Stimulated activated CD4-positive, alpha-beta T cell treated with anti-CD3 and anti-CD28 coated beads, Interleukin-4, amount 100 ng/mL, for 24 hours (primary cell): Measurements from ENCODE around the gene TRPC4.

Experiments
- DNase-seq: peaks from one replicate; pipeline ENCODE4 v3.0.0-alpha.2; 2020

The TRPC4 gene

DNA sequence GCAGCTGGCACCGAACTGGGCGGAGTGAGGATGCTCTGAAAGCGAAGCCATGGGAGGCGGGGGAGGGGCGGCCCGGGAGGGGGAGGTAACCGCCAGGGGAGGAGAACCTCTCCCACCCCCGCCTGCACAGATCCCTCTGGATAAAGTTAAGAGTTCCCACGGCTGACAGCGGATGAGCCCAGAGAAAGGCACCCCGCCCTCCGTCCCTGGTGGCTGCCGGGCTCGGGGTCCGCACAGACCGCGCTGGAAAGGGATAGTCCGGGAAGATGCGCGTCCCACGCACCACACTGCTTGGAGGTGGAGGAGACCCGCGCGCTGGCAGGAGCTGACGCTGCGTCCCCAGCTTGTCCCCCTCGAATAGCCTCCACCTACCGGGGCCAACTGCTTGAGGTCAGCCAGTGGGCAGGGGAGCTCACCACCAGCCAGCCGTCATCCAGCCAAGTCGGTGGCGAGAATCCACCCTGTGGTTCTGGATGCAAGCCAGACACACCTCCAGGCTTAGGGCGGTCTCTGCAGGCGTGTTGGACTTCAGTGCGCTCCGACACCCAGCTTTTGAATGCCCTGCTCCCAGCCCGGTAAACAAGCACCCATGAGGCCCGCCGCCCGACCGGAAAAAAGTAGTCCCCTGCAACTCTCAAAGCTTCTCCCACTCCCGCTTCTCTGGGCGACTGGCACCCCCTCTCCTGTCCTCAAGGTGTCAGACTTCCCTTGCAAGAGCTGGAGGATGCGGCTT, at the start of gene TRPC4:
Gene TRPC4, minus strand, starts transcription at position 17 of the 733 bp plus-strand sequence. CDS start 86,439 bp downstream, outside the sequence.
- DNase-seq = no peak

DNA sequence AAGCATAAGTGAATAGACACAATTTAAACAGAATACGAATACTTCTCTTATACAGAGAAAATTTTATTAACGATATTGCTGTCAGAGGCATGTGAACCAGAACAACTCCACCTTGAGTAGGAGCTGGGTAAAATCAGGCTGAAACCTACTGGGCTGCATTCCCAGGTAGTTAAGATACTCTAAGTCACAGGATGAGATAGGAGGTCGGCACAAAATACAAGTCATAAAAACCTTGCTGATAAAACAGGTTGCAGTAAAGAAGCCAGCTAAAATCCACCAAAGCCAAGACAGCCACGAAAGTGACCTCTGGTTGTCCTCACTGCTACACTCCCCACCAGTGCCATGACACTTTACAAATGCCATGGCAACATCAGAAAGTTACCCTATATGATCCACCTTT, 49.2 kb upstream of the TRPC4 start:
- DNase-seq = no peak

- no peak for DNase-seq
These were observed 48.6 kb upstream of the TRPC4 start for GRCh38 chr13:37918116-37918714.

DNA sequence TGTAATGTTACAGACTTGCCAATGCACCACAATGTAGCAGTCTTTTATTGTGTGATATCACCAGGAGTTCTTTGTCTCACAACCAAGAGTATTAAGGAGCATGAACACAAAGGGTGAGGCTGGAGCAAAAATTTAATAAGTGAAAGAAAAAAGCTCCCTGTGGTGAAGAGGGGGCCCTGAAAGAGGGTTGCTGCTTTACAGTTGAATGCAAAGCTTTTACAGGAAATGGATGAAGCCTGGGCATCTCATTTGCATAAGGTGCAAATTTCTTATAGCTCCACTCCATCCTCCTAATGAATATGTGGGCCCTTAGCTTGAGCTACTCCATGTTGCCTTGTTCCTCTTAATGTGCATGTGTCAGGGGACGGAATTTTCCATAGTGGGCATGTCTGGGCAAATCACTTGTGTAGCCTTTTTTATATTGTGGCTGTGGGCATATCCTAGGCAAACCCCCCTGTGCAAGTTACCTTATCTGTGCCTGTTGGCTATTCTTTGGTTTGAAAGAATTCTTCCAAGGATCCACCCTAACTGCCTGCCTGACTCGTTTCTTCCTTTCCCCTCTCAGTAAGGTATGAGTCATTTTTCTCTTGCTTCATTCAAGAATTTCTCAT, 45.3 kb upstream of the TRPC4 start:
- no peak for DNase-seq

DNA sequence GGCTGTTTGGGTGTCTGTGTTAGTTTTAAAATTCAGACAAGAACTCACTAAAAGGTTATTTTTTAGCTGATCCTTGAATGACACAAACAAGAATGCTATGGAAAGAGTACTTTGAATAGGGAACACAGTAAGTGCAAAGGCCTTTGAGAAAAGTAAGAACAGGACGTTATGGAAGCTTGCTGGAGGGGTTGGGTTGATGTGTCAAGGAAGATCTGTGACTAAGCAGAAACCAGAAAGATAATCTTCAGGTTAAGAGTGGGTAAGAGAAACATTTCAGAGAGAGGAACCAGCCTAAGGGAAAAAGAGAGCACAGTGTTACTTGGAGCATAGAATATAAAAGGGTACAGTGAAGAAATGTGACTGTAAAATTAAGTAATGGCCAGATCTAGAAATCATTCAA, 41.2 kb upstream of the TRPC4 start:
- DNase-seq = no peak

GRCh38 chr13:37906880-37907279, 37.3 kb upstream of the TRPC4 start:
- DNase-seq = no peak

DNA sequence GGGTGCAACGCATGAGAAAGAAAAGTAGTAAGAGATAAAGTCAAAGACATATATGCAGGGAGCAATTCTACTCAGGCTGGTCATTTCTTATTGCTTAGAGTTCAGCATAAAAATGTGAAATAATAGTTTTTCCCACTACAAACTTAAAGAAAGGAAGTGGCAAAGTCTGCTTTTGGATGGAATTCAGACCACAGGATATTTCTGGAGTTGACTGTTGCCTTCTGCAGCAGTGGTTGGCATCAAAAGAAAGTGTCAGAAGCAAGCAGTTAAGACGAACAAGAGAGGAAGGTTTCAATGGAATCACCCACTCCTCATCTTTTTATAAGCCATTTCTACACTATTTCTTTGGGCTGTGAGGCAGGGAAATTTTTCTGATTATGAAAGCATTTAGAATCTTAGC, 36.2 kb upstream of the TRPC4 start:
- DNase-seq = no peak

GRCh38 chr13:37899753-37900152, 30.2 kb upstream of the TRPC4 start:
- DNase-seq = no peak

DNA sequence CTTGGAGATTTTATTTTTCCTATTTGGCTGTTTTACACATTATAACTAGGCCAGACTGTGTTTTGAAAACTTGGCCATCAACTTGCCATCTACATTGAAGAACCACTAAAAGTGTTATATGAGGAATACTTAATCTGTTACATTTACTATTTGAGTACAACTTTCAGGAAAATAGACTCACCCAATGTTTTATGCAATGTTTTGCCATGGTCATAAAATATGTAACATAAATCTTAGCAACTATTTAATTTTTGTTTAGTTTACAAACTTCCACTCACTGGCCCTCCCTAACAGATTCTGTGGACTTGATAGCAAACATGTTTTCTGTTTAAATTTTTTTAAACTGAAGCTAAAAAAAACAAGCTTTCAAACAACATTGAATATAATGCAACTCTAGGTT, 23.7 kb upstream of the TRPC4 start:
- DNase-seq = no peak

GRCh38 chr13:37889820-37890219, 20.2 kb upstream of the TRPC4 start:
- no peak for DNase-seq

GRCh38 chr13:37889102-37889501, 19.5 kb upstream of the TRPC4 start:
- DNase-seq = no peak

DNA sequence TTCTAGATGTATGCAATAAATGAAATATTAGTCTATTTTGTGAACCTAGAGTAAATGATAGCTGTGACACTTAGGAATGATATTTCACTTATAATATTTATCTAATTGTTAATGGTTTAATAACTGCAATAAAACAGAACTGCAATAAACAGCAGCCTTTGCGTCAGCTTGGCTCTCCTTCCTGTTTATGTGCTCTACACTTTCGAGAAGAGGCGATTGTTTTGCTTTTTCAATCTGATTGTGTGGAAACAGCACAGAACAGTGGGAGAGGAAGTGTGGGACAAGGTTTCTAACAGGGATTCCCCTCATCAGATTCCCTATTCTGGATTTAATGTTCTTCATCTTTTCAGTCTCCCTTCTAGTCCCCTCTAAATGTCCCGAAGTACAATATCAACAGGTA, 17.3 kb upstream of the TRPC4 start:
- DNase-seq = no peak

DNA sequence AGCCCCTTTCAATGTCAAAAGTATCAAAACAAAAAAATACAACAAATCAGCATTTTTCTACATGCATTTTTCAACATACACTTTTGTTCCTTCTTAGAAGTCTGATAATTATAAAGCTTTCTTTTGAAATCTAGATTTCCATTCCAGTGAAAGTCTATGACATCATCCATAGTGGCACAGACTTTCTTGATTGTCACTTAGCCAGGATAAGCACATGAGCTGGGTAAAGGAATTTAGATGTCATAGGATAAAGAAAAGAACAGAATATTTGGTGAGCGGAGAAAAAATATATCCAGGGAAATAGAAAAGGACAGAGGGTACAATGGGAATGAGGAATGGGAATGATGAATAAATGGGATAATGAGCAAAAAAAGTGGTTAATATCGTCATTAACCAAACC, 15.1 kb upstream of the TRPC4 start:
- DNase-seq = no peak

GRCh38 chr13:37884026-37884425, 14.5 kb upstream of the TRPC4 start:
- DNase-seq = no peak

GRCh38 chr13:37878921-37879320, 9.3 kb upstream of the TRPC4 start:
- no peak for DNase-seq

- DNase-seq = no peak
These were observed 8.9 kb upstream of the TRPC4 start for GRCh38 chr13:37878496-37878895.

- no peak for DNase-seq
These were observed 1.5 kb upstream of the TRPC4 start for GRCh38 chr13:37870895-37871550.

GRCh38 chr13:37870489-37870845, 895 bp upstream of the TRPC4 start:
- no peak for DNase-seq

DNA sequence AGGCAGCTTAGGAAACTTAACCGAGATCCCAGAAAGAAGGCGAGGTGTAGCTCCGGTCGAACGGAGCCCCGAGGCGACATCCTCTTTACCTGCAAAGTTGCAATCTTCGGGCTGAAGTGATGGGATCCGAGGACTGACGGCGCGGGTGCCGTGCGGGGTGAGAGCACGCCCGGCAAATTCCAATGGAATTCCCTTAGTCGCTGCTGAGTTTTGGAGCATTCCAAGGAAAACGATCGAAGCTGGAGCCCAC, 141 bp downstream of the TRPC4 start:
- DNase-seq = no peak

GRCh38 chr13:37868691-37869505, 674 bp downstream of the TRPC4 start:
- DNase-seq = no peak

DNA sequence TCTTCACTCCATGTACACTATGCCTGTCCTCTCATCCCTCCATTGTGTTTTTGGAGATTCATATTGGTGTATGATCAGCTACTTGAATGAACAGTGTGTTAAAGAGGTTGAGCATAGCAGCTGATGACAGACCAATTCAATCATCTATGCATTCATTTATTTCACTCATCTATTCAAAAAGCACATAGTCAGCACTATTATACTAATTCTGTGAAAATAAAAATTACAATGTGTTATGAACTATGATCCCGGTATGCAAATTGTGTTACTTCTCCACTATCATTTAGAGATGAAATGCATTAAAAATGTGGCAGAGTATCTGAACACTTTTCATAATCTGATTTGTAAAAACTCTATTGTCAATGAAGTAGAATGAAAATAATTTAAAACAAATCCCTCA, 5.9 kb downstream of the TRPC4 start:
- no peak for DNase-seq

DNA sequence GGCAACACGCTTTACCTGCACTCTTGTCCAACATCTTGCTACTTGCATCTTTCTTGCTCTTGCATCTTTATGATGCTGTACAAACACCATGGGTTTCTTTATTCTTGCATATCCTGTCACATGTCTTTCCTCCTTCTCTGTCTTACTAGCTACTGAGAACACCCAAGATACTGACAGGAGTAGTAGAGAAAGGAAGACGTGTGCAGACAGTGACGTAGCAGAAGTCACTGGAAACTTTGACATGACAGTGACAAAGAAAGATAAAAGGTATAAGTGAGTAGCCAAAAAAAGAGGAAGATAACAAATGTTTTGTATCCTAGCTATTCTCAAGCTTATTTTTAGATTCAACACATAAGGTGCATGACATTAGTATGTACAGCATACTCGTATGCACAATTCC, 34.2 kb downstream of the TRPC4 start:
- no peak for DNase-seq

- DNase-seq = no peak
These were observed 36.2 kb downstream of the TRPC4 start for GRCh38 chr13:37833411-37833810.

GRCh38 chr13:37816276-37816675, 53.3 kb downstream of the TRPC4 start:
- no peak for DNase-seq
